ENCODE measurements around the gene RGS18. TPM values are rescaled to one million over a fixed set of nuclear protein-coding genes. Genes with fewer than 3 reads are reported as not detected.

RGS18 gene
- not detected in 2 replicates for total RNA-seq

DNA sequence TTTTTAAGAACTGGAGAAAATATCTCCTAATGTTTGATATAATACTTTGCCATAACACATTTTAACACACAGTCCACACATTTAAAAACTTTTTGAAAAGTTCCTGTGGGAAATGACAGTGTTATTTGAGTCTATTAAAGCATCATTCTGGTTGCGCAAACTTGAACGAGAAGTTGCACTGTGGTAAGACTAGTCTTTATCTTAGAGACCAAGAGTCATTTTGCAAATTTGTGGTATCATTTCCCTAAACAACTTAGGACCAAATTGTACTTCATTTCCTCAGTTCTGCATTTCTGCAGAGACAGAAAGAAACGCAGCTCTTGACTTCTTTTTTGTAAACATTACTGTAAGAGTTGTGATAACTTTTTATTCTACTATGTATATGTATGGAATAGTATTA is at the start of gene RGS18:
Gene RGS18, plus strand, starts transcription at position 282 of the 400 bp plus-strand sequence. CDS start 176 bp downstream, outside the sequence.

Other genes with a start within 250 kb of the RGS18 start
- gene RGS21, start 158.5 kb downstream of the RGS18 start, total RNA-seq: not detected in 2 replicates